Inferior parietal cortex (tissue), 1 donor: Measurements from ENCODE around the gene DAB1.

Experiments
- DNase-seq: peaks from one replicate; pipeline ENCODE4 v3.0.0-alpha.2; 2016; ENCODE audit errors: extremely low spot score

DAB1 gene

DNA sequence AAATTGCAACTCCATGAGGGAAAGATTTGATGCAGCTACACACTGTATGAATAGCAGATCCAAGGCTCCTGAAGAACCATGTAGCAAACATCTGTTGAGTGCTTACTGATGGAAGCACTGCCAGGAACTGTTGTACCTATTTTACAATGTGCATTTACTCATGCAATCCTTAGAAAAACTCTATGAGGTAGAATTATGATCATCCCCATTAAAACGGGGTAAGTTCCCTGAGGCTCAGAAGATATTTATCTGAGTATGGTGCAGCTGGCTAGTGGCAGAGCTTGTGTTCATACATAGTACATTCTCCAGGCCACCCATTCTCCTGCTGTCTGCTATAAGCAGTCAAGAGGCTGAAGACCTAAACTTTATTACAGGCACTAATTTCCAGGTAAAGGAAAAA, 403.6 kb downstream of the DAB1 start:
- no peak for DNase-seq

DNA sequence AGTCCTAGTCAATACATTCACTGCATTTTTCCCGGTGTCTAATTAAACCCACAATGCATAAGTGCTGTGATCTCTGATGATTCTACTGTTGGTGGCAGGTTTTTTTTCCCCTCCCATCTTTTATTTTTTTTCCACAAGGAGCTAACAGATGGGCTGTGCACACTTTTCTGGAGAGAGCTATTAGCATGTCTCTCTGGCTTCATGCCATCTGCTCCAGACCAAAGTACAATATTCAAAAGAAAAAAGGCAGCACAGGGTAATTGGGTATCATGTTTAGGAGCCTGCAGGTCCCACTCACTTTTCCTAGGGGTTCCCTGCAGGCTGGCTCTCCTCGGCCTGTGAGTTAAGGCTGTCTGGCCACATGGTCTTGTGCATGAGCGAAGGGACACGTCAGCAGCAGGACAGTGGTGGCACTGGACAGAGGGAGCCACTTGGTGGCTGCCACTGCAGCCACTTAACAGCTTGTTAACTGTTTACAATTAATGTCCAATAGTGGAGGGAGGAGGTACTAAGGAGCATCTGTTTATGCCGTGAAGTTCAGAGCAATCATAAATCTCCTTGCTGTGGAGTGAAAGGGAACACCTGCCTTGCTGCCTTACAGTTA, 404.5 kb downstream of the DAB1 start:
- no peak for DNase-seq

DNA sequence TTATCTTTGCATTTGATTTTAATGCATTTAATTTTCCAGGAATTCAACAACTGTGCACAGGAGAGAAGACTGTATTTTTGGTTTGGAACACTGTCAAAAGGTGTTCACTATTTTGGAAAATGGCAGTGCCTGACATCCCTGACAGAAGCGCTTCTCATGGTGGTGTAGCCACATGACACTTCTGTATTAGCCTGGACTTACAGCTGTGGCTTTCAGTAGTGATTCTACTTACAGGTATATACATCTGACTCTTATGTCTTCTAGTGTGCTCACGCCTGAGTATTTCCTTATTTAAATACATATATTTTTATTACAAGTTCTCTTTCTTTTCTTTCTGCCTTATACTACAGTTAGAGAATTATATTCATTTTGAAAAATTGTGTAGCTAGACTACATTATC, 405.7 kb downstream of the DAB1 start:
- DNase-seq, result no peak

DNA sequence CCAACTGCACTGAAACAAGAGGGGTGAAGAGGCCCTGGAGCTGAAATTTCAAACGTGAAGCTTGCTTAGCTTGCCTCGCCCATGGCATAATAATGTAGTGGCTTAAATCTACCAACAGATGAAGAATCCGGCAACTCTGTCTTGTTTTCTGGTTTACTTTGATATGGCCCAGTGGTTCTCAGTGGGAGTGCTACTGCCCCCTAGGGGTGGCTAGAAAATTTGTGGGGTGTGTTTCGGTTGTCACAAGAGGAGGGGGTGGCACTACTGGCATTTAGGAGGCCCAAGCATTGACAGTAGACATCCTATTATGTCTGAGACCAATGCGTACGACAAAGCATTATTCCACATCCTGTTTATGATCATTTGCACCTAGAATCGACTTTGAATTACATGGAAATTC, 406.1 kb downstream of the DAB1 start:
- no peak for DNase-seq

DNA sequence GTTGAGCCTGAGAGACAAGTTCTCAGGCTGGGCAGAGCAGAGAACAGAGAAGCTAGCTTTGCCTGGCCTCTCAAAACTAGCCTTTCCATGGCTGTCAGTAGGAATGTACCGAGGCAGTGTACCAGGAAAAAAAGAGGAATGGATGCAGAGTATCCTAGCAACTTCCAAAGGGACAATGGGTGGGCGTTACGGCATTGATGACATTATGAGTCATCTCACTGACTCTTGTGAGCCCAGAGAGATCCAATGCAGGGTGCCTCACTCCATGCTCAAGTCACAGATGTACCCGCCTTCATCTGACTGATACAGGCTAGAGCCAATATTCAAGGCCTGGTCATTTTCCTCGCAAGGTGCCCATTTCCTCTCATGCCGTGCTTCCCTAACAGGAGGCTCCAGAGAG, 406.7 kb downstream of the DAB1 start:
- DNase-seq, result no peak

DNA sequence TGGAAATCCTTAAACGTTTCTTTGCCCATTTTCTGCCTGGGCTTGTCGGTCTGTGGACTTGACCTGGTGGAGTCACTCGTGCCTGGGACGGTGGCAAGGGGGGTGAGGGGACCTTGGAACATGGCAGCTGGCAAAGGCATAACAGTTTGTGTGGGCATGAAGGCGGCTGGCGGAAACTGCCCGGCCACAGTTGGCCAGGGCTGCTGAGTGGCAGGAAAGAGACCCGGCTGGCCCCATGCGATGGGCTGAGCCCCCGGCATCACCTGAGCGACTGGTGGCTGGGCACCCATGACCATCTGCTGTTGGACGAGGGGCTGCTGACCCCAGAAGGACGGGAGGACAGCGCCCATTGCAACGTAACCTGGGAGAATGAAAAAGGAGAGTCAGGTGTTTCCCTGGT, 408.8 kb downstream of the DAB1 start:
- DNase-seq, result no peak

DNA sequence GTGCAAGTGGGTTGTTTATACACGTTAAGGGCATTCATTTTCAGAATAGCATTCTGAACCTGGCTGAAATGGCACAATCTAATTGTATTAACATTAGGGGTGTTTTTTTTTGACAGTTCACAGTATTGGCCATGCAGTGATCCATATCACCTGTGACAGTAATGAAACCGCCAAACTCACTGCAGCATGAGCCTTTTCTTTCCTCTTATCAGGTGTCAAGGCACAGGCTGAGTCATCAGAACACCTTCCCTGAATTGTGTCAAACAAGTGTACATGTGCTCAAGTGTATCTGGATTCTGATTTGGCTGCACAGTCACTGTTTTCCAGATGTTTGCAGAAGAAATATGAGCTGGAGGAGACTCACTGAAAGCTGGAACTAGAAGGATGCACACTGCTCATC, 410.3 kb downstream of the DAB1 start:
- DNase-seq, result no peak

DNA sequence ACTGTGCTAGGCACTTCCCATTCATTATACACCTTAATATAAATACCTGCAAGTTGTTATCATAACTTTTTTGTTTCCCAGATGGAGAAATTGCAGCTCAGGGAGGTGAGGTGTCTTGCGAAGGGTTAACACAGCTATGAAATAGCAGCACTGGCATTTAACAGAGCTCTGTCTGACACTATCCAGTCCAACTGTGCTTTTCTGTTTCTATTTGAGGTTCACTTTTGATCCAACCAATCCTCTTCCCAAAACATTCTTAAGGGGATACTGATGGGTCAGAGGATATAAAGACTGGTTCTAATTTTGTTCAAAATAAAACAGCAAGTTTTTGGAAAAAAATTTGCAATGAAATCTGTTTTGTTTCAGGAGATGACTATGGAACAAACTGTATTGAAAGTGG, 411.5 kb downstream of the DAB1 start:
- DNase-seq, result no peak

DNA sequence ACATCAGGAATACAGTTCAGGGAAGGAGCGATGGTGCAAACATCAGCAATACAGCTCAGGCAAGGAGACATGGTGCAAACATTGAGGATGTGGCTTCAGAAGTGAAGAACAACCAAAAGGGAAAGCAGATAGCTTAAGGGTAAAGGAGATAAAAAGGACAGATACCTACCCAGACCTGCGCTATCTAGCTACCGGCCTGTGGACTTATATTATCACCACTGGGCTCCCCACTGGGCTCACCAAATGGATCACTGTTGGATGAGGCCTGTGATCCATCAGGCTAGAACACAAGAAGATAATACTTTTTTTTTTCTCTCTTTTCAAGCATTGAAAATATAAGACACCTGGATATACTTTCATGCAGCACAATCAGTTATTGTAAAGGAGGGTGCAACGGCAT, 413.3 kb downstream of the DAB1 start:
- no peak for DNase-seq

DNA sequence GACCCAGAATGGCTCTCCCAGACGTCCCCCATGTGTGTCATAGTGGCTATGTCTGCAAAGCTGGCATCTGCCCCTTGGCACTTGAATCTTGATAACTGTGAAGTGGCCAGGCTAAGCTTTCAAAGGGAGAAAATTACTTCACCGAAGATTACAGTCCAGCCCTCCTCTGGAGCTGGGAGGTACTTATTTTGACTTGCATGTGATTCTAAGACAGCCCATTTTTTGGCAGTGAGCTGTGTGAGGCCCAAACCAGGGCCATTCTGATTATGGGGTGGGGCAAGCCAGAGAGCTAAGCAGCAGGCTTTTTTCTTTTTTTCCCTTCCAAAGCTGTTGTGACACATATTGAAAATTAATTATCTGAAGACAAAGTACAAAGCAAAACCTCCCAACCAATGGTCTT, 415.9 kb downstream of the DAB1 start:
- no peak for DNase-seq

DNA sequence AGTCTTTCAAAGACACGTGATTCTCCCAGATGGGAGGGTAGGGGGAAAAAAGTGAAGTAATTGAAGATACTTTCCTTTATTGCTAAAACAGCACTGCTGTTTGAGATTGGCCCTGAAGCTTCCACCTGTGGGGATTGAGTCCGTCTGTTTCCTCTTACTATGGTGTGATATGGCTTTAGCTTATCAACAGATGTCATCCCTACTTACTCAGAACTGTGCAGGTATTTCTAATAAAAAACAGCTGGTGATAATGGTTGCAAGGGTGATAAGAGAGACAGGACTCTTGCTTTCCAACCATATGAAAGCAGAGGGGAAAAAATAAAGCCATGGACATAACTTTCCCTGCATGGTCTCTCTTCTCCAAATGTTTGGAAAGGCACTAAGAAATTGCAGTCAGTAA, 416.4 kb downstream of the DAB1 start:
- no peak for DNase-seq

DNA sequence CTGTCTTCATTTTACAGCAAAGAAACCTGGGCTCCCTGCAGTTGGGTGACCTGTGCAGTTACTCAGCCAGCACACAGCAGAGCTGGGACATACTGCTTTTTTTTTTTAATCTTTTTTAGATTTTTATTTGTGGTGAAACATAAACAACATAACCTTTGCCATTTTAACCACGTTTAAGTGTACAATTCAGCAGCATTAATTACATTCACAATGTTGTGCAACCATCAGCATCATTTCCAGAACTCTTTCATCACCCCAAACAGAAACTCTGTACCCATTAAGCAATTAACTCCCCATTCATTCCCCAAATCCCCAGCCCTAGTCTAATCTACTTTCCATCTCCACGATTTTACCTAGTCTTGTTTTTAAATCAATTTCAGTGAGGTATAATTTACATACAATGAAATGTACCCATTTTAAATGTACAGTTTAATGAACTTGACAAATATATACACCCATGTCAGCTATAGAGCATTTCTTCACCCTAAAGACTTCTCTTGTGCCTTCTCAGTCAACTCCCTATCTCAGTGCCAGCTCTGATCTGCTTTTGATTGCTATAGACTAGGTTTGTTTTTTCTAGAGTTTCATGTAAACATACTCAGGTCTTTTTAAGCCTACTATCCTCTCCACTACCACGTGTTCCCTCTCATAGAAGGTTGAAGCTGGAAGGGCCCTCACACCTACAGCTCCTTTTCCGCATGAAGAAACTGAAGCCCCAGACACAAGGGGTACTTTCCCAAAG, 420.3 kb downstream of the DAB1 start:
- DNase-seq, result no peak

DNA sequence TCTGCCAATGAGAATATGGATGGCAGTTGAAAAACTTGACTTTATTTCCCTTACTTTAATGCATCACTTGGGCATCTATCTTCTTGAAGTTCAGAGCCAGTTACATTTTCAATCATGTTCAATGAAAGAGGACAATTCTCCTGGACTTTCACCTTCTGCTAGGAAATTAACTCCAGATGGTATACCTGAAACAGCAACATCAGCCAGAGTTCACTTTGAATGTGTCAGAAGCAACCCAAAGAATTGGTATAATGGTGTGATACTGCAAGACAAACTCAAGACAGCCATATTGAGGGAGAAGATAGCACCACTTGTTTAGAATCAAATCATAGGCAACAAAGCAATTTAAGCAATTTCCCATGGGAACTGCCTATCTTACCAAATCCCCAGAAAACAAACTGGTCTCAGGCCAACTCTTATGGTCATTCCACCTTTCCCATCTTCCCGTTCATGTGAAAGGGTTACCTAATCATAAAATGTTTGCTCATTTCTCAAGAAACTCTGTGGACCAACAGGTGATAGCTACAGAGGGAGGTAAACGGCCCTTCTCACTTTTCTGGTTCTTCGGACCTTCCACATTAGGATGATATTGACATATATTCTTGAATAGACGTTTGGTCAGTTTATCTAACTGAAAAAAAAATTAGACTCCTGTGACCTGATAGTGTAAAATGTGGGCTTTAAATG, 428.3 kb downstream of the DAB1 start:
- no peak for DNase-seq

DNA sequence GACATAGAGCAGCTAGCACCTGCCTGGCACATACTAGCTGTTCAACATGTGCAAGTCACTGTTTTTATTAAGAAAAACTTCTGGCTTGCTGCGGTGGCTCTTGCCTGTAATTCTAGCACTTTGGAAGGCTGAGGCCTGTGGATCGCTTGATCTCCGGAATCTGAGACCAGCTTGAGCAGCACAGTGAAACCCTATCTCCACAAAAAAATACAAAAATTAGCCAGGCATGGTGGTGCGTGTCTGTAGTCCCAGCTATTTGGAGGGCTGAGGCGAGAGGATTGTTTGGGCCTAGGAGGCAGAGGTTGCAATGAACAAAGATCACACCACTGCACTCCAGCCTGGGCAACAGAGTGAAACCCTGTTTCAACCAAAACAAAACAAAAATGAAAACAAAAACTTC, 430.4 kb downstream of the DAB1 start:
- DNase-seq, result no peak

DNA sequence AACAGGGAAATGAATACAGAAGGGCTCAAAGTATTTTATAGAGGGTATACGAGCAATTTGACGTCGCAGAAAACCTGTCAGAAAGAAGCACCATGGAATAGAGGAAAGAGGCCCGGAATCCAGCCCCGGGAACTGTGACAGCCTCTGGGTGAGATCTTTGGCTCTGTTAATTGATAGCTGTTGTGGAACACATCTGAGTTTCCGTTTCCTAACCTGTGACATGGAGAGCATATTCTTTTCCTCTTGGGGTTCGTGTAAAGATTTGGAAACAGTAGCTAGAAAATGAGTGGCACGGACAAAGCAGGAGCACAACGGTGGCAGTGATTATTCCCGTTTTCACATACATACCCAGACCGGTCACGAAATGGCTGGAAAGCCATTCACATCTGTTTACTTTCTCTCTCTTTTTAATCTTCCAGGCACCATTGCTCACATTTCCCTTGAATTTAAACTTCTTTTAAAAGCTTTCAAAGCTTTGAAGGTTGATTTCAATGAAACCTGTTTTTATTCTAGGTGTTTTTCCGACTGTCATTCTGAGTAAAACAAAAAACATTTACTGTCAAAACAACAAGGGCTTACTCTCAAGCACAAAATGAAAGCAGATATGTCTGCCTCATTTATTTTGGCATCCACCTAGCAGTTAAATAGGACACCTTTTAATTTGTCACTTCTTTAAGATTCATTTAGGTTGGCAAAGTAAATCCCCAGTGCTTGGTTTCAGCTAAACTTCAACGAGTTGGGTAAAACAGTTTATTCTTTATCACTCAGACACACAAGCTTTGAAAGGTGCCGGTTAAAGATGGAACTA, 431.3 kb downstream of the DAB1 start:
- DNase-seq, result no peak

DNA sequence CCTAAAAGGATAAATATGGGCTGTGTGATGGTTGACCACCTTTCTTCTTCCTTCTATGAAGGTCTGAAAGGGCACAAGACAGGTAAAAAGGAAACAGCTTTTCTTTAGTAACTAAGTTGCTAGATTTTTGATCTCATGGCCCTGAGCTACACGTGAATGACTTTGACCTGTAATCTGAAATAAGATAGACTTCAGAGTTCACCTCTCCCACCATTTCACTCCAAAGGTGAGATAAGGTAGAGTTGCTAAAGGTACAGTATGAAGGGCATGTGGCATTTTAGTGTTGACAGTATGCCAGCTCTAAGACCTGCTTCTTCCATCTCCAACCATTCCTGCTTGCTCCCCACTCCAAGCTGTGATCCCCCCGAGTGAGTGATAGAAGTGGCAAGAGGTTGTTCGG, 432.3 kb downstream of the DAB1 start:
- no peak for DNase-seq

DNA sequence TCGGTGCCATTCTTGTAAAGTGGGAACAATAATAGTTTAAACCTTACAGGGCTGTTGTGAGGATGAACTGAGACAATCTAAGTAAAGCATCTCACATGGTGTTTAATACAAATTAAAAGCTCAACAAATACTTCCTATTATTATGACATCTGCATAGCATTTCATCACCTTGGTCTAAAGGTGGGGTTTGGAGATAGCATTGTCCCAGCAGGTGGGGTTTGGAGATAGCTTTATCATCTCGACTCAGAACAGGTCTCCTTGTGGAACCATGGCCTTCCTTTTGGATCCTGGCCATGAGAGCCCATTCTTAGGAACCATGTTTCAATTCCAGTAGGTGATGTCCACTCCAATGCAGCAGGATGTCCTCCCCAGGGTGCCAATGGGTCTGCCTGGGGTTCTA, 437.5 kb downstream of the DAB1 start:
- no peak for DNase-seq

DNA sequence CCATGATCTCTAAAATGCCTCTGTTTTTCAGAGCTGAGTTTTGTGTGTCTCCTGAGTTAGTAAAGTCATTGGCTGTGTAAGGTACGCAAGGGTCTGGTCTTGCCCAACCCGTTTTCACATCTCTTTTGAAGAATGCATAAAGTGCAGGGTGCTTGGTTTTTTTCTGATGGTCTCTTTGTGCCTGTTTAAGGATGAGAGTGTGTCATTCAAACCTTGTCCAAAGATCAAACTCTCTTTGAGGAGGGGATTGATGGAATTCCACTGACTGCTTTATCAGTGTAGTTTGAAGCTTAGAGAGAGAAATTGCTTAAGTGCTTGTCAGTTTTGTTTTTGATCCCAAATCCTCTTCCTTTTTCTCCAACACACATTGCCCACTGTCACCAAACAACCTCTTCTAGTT, 438.0 kb downstream of the DAB1 start:
- DNase-seq, result no peak

DNA sequence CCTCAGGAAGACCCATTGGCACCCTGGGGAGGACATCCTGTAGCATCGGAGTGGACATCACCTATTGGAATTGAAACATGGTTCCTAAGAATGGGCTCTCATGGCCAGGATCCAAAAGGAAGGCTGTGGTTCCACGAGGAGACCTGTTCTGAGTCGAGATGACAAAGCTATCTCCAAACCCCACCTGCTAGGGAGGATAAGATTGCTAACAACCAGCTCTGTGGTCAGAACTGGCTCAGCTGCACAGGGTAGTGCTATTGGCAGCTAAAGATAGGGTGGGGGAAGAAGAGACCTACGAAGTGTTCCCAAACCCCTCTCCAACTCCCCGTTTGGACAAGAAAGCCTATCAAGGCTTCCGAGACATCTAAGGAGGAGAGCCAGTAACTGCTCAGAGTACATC, 440.4 kb downstream of the DAB1 start:
- no peak for DNase-seq

DNA sequence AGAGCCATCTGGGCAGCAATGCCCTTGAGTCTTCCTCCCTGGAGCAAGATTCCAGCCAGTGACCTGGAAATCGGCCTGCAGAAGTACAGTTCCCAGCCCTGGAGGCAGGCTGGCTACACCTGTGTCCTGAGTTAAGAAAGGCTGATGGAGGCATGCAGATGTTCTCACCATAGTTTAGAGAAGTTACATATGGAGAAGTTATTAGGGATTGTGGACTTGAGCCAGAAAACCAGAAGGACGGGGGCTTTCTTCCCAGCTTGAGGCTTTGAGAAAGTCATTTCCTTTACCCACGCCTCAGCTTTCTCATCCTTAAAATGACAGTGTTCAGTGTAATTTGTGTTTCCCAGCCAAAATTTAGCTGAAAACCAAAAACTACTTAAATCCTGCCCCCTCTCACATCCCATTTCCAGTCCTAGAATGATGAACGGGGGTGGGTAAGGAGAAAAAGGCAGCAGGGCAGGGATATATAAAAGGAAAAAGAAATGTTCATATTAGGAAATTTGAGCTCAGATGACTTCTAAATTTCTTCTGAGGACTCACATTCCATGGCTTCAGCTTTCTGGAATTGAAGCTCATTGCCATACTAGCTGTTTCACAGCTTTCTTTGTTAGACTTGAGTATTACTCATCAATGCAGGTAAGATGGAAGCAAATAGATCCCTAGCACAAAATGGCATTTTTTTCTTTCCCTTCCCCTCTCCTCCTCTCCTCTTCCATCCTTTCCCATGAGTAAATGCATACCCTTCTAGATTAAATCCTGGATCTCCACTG, 443.7 kb downstream of the DAB1 start:
- no peak for DNase-seq

DNA sequence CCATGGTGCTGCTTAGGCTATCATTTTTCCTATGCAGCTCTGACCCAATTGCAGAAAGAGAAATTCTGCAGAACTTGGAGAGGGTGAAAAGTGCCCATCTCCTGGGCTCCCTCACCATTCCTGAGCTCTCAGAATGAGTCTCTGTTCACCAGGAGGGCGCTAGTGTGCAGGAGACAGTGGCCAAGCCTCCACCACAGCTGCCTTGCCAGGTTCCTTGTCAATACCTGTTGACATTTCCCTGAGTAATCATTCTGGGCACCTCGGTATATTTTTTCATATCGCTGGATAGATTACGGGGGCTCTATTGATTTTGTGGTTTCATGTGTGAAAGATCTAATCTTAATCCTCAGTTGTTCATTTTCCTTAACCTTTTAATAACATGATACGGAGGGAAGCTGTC, 445.0 kb downstream of the DAB1 start:
- no peak for DNase-seq

DNA sequence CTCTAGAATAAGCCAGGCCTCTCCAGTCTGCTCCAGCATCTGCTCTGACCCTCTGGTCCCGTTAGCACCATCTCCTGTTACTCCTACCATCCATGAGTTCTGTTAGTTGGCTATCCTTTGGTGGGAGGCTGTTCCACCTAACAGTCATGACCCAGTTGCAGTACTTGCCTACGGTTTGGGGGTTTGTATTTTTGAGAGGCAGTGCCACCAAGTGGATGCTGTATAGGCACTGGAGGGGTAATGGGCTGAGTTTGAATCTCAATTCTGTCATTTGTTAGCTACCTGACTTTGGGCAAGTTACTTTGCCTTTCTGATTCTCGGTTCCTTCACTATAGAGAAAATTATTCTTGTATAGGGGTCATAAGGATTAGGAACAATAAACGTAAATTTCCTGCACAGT, 445.9 kb downstream of the DAB1 start:
- no peak for DNase-seq
